ENCODE measurements around the gene CTNNA2. TPM values are rescaled to one million over a fixed set of nuclear protein-coding genes. Genes with fewer than 3 reads are reported as not detected.
A peak's percentile ranks its signal among the peaks of the same experiment; 100 is the strongest.

Gene CTNNA2
- total and polyA plus RNA-seq, 9 of the 15 experiments (the other 6 are each of a cell fraction or from before 2014, with no cell fraction given), result 0.03 to 0.40 (median 0.15) TPM

DNA sequence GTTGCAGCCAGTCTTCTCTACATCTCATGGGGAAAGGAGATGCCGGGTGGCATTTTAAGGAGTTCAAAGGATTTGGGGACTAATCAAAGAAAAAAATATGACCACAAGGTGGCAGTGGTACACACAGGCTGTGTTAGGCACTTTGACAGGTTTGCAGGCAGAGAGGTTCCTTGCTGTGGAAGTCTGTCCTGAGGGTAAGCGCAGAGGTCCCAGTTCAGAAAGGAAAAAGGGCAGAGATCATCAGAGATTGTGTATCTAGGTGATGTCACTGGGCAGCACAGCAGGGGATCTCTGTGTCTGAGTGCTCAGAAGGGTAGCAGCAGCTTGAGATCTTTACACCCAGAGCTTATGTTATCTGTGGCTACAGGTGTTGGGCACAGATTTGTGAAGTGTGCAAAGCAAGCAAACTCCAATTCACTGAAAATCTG is 560.3 kb downstream of the CTNNA2 start (continued):
- TF ChIP-seq, protein P1, sequence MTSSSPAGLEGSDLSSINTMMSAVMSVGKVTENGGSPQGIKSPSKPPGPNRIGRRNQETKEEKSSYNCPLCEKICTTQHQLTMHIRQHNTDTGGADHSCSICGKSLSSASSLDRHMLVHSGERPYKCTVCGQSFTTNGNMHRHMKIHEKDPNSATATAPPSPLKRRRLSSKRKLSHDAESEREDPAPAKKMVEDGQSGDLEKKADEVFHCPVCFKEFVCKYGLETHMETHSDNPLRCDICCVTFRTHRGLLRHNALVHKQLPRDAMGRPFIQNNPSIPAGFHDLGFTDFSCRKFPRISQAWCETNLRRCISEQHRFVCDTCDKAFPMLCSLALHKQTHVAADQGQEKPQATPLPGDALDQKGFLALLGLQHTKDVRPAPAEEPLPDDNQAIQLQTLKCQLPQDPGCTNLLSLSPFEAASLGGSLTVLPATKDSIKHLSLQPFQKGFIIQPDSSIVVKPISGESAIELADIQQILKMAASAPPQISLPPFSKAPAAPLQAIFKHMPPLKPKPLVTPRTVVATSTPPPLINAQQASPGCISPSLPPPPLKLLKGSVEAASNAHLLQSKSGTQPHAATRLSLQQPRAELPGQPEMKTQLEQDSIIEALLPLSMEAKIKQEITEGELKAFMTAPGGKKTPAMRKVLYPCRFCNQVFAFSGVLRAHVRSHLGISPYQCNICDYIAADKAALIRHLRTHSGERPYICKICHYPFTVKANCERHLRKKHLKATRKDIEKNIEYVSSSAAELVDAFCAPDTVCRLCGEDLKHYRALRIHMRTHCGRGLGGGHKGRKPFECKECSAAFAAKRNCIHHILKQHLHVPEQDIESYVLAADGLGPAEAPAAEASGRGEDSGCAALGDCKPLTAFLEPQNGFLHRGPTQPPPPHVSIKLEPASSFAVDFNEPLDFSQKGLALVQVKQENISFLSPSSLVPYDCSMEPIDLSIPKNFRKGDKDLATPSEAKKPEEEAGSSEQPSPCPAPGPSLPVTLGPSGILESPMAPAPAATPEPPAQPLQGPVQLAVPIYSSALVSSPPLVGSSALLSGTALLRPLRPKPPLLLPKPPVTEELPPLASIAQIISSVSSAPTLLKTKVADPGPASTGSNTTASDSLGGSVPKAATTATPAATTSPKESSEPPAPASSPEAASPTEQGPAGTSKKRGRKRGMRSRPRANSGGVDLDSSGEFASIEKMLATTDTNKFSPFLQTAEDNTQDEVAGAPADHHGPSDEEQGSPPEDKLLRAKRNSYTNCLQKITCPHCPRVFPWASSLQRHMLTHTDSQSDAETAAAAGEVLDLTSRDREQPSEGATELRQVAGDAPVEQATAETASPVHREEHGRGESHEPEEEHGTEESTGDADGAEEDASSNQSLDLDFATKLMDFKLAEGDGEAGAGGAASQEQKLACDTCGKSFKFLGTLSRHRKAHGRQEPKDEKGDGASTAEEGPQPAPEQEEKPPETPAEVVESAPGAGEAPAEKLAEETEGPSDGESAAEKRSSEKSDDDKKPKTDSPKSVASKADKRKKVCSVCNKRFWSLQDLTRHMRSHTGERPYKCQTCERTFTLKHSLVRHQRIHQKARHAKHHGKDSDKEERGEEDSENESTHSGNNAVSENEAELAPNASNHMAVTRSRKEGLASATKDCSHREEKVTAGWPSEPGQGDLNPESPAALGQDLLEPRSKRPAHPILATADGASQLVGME (CRISPR knock-in tag; IDR thresholded peaks at IDR 0.05), result no peak
- TF ChIP-seq SMC3 (conservative IDR thresholded peaks at IDR 0.05; ENCODE audit: insufficient read depth, low read depth, low read length), result peak; percentile 75
- no peak for TF ChIP-seq ILF3 (IDR thresholded peaks at IDR 0.05; ENCODE audit: borderline replicate concordance)
- peak; percentile 39; the same call in 1 of the 2 replicates for TF ChIP-seq CBFA2T2 (conservative IDR thresholded peaks at IDR 0.05)
- TF ChIP-seq KDM1A (IDR thresholded peaks at IDR 0.05), result peak; percentile 29 to 51; a peak in 2 of 4 replicates
- TF ChIP-seq, protein P2, sequence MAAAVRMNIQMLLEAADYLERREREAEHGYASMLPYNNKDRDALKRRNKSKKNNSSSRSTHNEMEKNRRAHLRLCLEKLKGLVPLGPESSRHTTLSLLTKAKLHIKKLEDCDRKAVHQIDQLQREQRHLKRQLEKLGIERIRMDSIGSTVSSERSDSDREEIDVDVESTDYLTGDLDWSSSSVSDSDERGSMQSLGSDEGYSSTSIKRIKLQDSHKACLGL (CRISPR knock-in tag; IDR thresholded peaks at IDR 0.05; ENCODE audit: borderline replicate concordance, poor library complexity, severe bottlenecking), result no peak
- peak; percentile 31; the same call in 1 of the 2 replicates for TF ChIP-seq TAL1 (IDR thresholded peaks at IDR 0.05)
- TF ChIP-seq RBM39 (optimal IDR thresholded peaks at IDR 0.05; ENCODE audit: low read depth, low read length), result no peak
- TF ChIP-seq ZZZ3 (IDR thresholded peaks at IDR 0.05), result no peak
- no peak for TF ChIP-seq CTBP1 (IDR thresholded peaks at IDR 0.05; ENCODE audit: borderline replicate concordance)
- TF ChIP-seq, protein P3, sequence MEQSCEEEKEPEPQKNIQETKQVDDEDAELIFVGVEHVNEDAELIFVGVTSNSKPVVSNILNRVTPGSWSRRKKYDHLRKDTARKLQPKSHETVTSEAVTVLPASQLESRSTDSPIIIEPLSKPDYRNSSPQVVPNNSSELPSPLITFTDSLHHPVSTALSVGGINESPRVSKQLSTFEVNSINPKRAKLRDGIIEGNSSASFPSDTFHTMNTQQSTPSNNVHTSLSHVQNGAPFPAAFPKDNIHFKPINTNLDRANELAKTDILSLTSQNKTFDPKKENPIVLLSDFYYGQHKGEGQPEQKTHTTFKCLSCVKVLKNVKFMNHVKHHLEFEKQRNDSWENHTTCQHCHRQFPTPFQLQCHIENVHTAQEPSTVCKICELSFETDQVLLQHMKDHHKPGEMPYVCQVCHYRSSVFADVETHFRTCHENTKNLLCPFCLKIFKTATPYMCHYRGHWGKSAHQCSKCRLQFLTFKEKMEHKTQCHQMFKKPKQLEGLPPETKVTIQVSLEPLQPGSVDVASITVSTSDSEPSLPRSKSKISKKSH (CRISPR knock-in tag; IDR thresholded peaks at IDR 0.05), result no peak
- TF ChIP-seq TCF3 (CRISPR knock-in tag; IDR thresholded peaks at IDR 0.05), result 0 out of 2 replicates have a peak, but pooled peaks have one; percentile 8
- TF ChIP-seq RAD21 (CRISPR knock-in tag; conservative IDR thresholded peaks at IDR 0.05 in 1 of 2, IDR thresholded peaks at IDR 0.05 in 1 of 2), result peak; percentile 76 to 88
- no peak for TF ChIP-seq RUNX1 (IDR thresholded peaks at IDR 0.05; ENCODE audit: low read depth)
- TF ChIP-seq ZNF76 (CRISPR knock-in tag; IDR thresholded peaks at IDR 0.05; ENCODE audit: borderline replicate concordance), result no peak
- no peak for TF ChIP-seq NFRKB (IDR thresholded peaks at IDR 0.05; ENCODE audit: low read depth)
- peak; percentile 51 for TF ChIP-seq ATF7 (IDR thresholded peaks at IDR 0.05)
- TF ChIP-seq TEAD4 (IDR thresholded peaks at IDR 0.05; ENCODE audit: low read length), result 0 out of 2 replicates have a peak, but pooled peaks have one; percentile 11
- TF ChIP-seq TEAD4 (CRISPR knock-in tag; IDR thresholded peaks at IDR 0.05; ENCODE audit: borderline replicate concordance), result no peak

Measured in K562 (cell line).